ENCODE results near the gene CREB5.

CREB5 gene

DNA sequence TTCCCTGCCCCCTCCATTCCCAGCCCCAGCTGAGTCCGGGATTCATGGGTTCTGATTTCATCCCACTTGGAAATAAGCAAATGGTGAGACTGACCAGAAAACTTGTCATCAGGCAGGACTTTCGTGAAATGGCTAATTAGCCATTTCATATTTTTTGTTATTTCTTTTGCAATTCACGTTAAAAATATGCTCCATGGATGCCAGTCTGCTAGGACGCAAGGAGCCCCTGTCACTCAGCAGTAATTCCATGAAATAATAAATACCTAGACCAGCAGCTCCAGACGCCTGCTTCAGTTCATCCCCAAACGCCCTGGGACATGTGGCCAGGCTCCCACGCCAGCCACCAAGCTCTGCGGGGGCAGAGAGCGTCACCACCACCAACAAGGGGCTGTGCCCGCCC, 434.9 kb downstream of the CREB5 start:
- Mint-ChIP-seq H3K36me3 (ENCODE audit: low read depth) (no peaks in the 10 kb centered on the region), H3K27ac (no peak overlapping the region), H3K9me3 (no peaks in the 10 kb centered on the region), H3K4me1 (ENCODE audit: low read depth) (no peaks in the 10 kb centered on the region), H3K4me3 (no peak overlapping the region), H3K27me3 (peaks cover 53% of the 10 kb centered on the region)

DNA sequence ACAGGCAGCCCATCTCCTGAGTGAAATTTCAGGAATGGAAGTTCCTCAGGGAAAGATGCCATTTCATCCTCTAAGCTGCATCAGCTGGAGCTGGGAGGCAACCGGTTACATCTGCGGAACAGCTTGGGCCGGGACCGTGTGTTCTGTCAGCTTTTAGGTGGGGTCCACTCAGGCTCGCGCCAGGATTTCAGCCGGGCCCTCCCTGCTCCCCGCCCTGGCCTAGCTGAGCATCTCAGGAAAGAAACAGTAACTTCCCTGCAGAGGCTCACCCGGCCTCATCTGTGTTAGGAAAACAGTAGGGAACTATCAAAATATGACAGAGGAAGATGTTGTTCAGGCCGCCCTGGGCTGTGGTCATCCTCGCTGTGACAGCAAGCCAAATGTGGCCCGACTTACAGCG, 435.4 kb downstream of the CREB5 start:
- Mint-ChIP-seq H3K9me3 (no peaks in the 10 kb centered on the region), H3K36me3 (ENCODE audit: low read depth) (no peaks in the 10 kb centered on the region), H3K4me1 (ENCODE audit: low read depth) (no peaks in the 10 kb centered on the region), H3K27me3 (peaks cover 51% of the 10 kb centered on the region), H3K27ac (no peak overlapping the region), H3K4me3 (no peak overlapping the region)

DNA sequence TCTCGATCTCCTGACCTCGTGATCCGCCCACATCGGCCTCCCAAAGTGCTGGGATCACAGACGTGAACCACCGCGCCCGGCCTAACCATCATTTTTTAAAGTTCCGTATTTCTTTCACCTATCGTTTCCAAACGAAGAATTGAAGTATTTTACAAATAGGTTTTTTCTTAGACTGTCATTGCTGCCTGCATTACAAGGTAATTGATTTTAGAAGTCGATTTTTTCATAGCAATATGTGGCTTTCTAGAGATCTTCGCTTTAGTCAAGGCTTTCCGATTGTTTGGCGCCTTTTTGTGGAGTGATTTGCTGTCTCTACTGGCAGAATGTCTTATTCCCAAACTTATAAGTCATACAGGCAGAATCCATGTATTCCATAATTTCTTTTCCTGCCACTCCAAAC, 436.6 kb downstream of the CREB5 start:
- H3K27me3 Mint-ChIP-seq, result peaks cover 54% of the 10 kb centered on the region
- no peaks in the 10 kb centered on the region for H3K9me3 Mint-ChIP-seq
- no peaks in the 10 kb centered on the region for H3K36me3 Mint-ChIP-seq (ENCODE audit: low read depth)
- H3K4me3 Mint-ChIP-seq, result no peak overlapping the region
- H3K27ac Mint-ChIP-seq, result no peak overlapping the region
- H3K4me1 Mint-ChIP-seq (ENCODE audit: low read depth), result peaks cover 7% of the 10 kb centered on the region

DNA sequence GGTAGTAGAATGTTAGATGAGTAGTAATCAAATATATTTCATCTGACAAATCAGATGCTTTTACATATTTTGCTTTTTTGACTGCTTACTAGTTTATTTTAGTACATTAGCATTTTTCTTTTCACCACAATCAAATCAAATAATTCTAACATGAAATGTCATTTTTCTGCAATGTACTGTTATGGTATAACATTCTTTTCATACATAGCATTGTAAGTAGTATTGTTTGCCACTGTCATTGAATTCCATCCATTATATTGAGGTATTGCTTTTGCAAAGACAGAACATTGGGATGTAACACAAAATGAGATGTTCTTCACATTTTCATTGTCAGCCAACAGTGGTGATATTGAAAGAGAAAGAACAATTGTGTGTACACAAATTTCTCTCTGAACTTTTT, 438.4 kb downstream of the CREB5 start:
- no peaks in the 10 kb centered on the region for H3K9me3 Mint-ChIP-seq
- peaks cover 7% of the 10 kb centered on the region for H3K4me1 Mint-ChIP-seq (ENCODE audit: low read depth)
- no peaks in the 10 kb centered on the region for H3K36me3 Mint-ChIP-seq (ENCODE audit: low read depth)
- H3K4me3 Mint-ChIP-seq, result no peak overlapping the region
- H3K27ac Mint-ChIP-seq, result no peak overlapping the region
- peaks cover 55% of the 10 kb centered on the region for H3K27me3 Mint-ChIP-seq

DNA sequence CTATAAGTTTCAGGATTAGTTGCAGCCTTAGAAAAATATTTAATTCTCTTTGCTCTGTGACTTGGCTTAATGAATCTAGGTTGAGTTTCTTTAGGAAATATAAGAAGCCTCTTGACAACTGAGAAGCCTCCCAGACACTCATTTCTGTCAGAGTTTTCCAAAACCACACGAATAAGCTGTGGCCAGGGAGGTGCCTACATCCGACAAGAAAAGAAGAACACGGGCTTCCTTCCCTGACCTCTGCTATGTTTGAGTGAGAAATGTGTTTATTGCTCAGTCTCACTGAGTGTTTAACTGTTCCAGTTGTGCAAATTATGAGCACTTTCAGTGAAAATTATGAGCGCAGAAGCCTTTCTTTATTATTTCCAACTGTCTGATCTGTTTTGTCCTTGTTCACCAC, 440.8 kb downstream of the CREB5 start:
- H3K9me3 Mint-ChIP-seq, result no peaks in the 10 kb centered on the region
- no peak overlapping the region for H3K27ac Mint-ChIP-seq
- H3K36me3 Mint-ChIP-seq (ENCODE audit: low read depth), result no peaks in the 10 kb centered on the region
- peak overlapping the region; percentile 60 for H3K4me3 Mint-ChIP-seq
- peaks cover 7% of the 10 kb centered on the region for H3K4me1 Mint-ChIP-seq (ENCODE audit: low read depth)
- H3K27me3 Mint-ChIP-seq, result peaks cover 61% of the 10 kb centered on the region

DNA sequence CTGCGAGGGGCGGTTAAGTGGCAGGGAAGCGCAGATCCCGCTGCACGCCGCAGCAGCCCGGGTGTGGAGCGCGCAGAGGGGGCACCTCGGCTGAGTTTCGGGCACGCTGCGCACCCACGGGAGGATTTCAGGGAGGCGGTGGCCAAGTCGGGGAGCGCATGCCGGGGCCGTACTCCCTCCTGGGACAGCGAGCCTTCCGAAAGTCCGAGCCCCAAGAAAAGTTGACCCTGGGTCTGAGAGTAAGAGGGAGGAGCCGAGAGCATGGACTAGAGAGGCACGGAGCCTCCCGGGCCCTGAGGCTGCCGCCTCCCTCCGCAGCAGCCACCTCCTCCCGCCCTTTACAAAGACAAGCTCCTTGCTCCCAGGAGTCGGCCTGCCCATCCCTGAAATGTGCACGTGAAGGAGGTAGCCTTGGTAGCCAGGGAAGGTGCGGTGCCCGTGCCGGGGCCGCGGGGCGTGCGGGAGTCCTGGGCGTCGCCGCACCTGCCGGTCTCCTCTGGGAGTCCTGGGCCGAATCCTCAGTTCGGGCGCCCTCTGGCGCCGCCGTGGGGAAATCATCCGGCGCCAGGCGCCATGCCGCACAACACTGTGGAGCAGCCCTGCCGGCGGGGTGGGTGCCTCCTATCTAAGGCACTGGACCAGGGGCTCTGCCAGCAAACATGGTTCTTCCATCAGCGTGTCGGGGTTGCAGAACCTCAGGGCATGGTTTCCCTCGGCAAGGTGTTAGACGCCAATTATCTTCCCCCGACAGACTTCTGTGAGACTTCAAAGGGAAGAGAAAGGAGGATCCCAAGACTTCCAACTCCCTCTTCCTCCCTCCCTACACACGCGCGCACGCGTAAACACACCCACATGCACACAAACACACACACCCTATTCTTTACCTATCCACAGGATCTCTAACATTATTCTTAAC, 441.8 kb downstream of the CREB5 start:
- H3K36me3 Mint-ChIP-seq (ENCODE audit: low read depth), result no peaks in the 10 kb centered on the region
- H3K27me3 Mint-ChIP-seq, result peaks cover 64% of the 10 kb centered on the region
- peak overlapping the region; percentile 36 for H3K27ac Mint-ChIP-seq
- H3K4me3 Mint-ChIP-seq, result peak overlapping the region; percentile 60
- H3K4me1 Mint-ChIP-seq (ENCODE audit: low read depth), result peaks cover 7% of the 10 kb centered on the region
- H3K9me3 Mint-ChIP-seq, result no peaks in the 10 kb centered on the region

DNA sequence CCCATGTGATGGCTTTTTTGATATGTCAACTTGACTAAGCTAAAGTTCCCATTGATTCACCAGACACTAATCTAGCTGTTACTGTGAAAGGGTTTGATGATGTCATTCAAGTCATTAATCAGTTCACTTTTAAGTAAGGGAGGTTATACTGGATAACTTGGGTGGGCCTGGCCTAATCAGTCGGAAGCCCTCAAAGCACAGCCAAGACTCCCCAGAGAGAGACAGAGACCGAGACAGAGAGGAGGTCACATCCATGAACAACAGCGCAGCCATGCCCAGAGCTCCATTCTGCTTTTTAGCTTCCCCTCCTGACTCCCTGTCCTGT, 442.4 kb downstream of the CREB5 start:
- no peaks in the 10 kb centered on the region for H3K36me3 Mint-ChIP-seq (ENCODE audit: low read depth)

DNA sequence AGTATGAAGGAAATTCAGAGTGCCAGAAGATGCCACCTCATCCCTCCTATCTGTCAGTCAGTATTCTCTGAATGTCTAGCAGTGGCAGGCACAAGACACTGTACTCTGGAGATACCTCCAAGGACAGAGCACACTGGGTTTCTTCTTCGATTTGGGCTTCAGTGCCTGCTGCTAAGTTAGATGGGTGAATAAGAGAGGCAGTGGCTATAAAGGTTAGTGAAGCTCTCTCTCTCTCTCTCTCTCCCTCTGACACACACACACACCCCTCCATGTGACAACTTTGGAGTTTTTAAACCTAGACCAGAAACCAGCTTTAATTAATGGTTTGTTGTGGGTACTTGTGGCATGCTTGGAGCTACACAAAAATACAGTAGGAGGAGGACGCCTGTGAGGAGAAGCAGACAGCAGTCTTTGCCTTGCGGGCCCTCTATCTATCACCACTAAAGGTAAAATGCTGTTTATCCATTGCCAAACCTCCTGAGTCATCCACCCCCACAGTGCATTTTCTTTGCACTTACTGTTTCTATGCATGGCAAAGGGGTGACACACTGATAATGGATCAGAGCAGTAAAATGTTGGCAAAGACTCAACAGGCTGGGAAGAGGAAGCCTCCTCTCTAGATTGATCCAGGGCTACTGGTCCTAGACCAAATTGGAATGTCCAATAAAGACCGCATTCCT, 443.4 kb downstream of the CREB5 start:
- H3K36me3 Mint-ChIP-seq (ENCODE audit: low read depth), result no peaks in the 10 kb centered on the region
- no peak overlapping the region for H3K27ac Mint-ChIP-seq
- no peak overlapping the region for H3K4me3 Mint-ChIP-seq
- H3K9me3 Mint-ChIP-seq, result no peaks in the 10 kb centered on the region
- H3K4me1 Mint-ChIP-seq (ENCODE audit: low read depth), result peaks cover 7% of the 10 kb centered on the region
- peaks cover 63% of the 10 kb centered on the region for H3K27me3 Mint-ChIP-seq

More for the DNA sequence above, 442.4 kb downstream of the CREB5 start:
- Mint-ChIP-seq H3K27me3 (peaks cover 63% of the 10 kb centered on the region), H3K27ac (peak overlapping the region; percentile 36), H3K4me3 (peak overlapping the region; percentile 60), H3K9me3 (no peaks in the 10 kb centered on the region), H3K4me1 (ENCODE audit: low read depth) (peaks cover 7% of the 10 kb centered on the region)

DNA sequence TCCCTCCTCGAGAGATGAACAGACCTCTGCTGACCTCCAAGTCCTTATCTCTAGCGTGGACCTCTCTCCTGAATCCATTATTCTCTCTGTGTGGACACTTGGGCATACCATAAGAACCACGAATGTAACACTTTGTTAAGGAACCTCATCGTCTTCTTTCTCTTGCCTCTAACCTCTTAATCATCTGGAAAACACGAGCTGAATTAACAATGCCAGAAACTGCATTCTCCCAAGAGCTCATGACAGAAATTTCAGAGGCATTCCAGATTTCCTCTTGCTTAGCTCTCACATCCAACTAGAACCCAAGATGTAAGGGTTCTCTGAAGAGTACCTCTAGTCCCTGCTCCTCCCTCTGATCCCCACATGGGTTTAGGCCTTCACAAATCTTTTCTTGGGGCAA, 444.3 kb downstream of the CREB5 start:
- H3K36me3 Mint-ChIP-seq (ENCODE audit: low read depth), result no peaks in the 10 kb centered on the region
- H3K4me3 Mint-ChIP-seq, result no peak overlapping the region
- no peak overlapping the region for H3K27ac Mint-ChIP-seq
- peaks cover 7% of the 10 kb centered on the region for H3K4me1 Mint-ChIP-seq (ENCODE audit: low read depth)
- peaks cover 55% of the 10 kb centered on the region for H3K27me3 Mint-ChIP-seq
- no peaks in the 10 kb centered on the region for H3K9me3 Mint-ChIP-seq

DNA sequence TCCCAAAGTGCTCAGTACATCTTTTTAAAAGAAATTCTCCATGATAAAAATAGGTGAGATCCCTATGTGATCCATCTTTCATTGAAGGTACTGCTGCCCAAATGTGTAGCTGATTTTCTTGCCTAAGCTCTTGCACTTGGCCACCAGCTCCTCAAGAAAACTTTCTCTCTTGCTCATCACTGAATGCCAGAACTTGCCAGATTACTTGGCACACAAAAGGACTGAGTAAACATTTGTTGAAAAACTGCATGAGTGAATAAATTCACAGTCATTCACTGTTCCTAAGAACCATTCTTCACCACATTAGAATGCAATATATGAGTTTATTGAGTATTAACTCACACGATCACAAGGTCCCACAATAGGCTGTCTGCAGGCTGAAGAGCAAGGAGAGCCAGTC, 445.9 kb downstream of the CREB5 start:
- H3K4me3 Mint-ChIP-seq, result no peak overlapping the region
- H3K4me1 Mint-ChIP-seq (ENCODE audit: low read depth), result peaks cover 6% of the 10 kb centered on the region
- no peaks in the 10 kb centered on the region for H3K9me3 Mint-ChIP-seq
- H3K27me3 Mint-ChIP-seq, result peaks cover 51% of the 10 kb centered on the region
- no peaks in the 10 kb centered on the region for H3K36me3 Mint-ChIP-seq (ENCODE audit: low read depth)
- no peak overlapping the region for H3K27ac Mint-ChIP-seq

DNA sequence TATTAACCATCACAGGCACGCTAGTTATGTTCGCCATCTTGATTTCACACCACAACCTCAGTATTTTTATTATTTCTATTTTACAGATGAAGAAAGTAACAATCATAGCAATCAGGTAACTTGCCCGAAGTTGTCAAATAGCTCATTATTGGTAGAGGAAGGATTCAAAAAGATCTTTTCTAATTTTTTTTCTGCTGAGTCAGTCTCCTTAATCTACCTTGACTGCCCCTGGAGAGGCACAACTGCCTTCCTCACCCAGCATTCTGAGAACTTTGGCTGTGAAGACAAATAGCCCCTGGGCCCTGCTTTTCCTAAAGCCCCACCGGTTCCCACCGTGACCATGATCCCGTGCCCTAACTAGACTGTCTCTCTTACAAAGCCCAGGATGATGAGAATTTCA, 446.6 kb downstream of the CREB5 start:
- Mint-ChIP-seq H3K36me3 (ENCODE audit: low read depth) (no peaks in the 10 kb centered on the region), H3K4me1 (ENCODE audit: low read depth) (no peaks in the 10 kb centered on the region), H3K4me3 (no peak overlapping the region), H3K27me3 (peaks cover 44% of the 10 kb centered on the region), H3K9me3 (no peaks in the 10 kb centered on the region), H3K27ac (no peak overlapping the region)

DNA sequence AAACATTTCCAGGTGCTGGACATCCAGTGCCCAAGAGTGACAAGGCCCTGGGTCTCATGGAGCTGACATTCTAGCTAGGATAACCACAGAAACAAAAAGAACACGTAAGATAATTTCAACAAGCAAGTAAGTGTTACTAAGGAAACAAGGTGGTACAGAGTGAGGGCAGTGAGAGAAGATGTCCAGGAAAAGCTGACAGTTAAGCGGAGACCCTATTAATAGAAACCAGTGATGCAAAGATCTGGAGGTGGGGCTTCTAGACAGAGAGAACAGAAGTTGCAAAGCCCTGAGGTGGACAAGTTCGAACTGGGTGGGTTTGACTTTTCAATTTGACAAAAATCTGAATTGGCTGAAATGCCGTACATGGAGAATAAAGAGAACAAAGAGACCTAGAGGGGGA, 449.5 kb downstream of the CREB5 start:
- Mint-ChIP-seq H3K4me3 (no peak overlapping the region), H3K4me1 (ENCODE audit: low read depth) (no peaks in the 10 kb centered on the region), H3K9me3 (no peaks in the 10 kb centered on the region), H3K27ac (no peak overlapping the region), H3K36me3 (ENCODE audit: low read depth) (no peaks in the 10 kb centered on the region), H3K27me3 (peaks cover 34% of the 10 kb centered on the region)

DNA sequence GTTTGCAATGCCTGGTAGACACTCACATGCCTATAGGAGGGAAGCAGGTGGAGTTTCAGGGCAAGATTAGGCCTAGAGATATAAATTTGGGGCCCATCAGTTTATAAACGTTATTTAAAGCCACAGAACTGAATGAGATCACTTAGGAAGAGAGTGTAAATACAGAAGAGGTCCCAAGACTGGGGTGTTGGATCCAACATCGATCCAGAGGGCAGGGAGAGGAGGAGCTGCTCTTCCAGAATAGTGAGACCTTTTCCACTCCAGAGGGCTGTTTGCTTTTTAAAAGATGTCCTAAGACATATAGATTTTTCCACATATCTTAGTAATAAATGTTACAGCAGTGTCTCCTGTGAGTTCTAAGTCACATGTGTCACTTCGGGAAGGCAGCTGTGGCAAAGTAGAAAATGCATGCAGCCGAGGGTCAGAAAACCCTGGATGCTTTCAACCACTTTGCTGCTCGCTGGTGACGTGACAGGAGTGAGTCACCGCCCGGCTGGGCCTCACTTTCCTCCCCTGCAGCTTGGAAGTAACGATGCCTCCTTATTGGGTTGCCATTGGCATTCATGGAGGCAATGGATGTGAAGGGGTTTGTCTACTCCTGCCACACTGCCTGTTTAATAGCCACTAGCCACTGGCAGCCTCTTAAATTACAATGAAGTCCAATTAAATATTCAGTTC, 450.4 kb downstream of the CREB5 start:
- Mint-ChIP-seq H3K27ac (no peak overlapping the region), H3K4me3 (no peak overlapping the region), H3K36me3 (ENCODE audit: low read depth) (no peaks in the 10 kb centered on the region), H3K9me3 (no peaks in the 10 kb centered on the region), H3K27me3 (peaks cover 31% of the 10 kb centered on the region), H3K4me1 (ENCODE audit: low read depth) (no peaks in the 10 kb centered on the region)

DNA sequence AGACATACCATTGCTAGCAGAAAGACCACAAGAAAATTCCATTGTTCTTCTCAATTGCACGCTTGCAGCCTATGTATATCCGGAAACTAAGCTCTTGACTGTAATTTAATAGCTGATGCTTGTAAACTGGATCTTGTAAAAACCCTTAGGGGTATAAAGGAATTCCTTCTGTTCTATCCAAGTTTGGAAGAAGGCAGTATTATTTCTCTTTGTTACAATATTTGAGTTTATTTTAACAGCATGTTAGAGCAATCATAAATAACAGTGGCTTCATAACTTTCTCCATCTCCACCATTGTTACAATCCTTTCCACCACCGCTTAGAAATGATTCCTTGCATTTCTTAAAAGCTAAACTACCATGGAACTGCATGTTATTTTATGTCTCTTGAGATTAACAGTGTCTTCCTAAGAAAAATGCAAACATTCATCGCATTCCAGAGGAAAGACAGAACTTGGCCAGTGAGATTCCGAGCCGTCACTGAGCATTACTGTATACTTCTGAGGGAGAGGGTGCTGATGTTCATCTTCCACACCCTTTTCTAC, 453.4 kb downstream of the CREB5 start:
- Mint-ChIP-seq H3K4me1 (ENCODE audit: low read depth) (no peaks in the 10 kb centered on the region), H3K27ac (no peak overlapping the region), H3K27me3 (peaks cover 26% of the 10 kb centered on the region), H3K36me3 (ENCODE audit: low read depth) (no peaks in the 10 kb centered on the region), H3K4me3 (no peak overlapping the region), H3K9me3 (no peaks in the 10 kb centered on the region)

DNA sequence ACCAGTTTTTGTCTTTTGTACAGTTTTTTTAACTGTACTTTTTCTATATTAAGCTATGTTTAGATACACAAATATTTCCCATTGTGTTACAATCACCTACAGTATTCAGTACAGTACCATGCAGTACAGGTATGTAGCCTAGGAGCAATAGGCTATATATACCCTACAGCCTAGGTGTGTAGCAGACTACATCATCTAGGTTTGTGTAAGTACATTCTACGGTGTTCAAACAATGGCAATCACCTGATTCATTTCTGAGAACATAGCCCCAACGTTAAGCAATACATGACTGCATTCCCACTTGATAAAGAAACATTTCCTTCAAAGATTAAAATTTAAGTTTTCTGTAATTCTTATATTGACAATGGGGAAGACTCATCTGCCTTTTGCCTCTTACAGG, 456.4 kb downstream of the CREB5 start:
- no peaks in the 10 kb centered on the region for H3K9me3 Mint-ChIP-seq
- no peaks in the 10 kb centered on the region for H3K4me1 Mint-ChIP-seq (ENCODE audit: low read depth)
- no peaks in the 10 kb centered on the region for H3K36me3 Mint-ChIP-seq (ENCODE audit: low read depth)
- H3K27me3 Mint-ChIP-seq, result peaks cover 28% of the 10 kb centered on the region
- no peak overlapping the region for H3K4me3 Mint-ChIP-seq
- H3K27ac Mint-ChIP-seq, result no peak overlapping the region

Measured in stimulated activated naive CD8-positive, alpha-beta T cell treated with anti-CD3 and anti-CD28 coated beads, Interleukin-15, Interleukin-2, amounts not matched to agents 100 ng/mL and 50 ng/mL, for 24 hours (primary cell).